Measurements from ENCODE around the gene PDZRN3. TPM values are rescaled to one million over a fixed set of nuclear protein-coding genes. Genes with fewer than 3 reads are reported as not detected.

PDZRN3 gene
- polyA plus RNA-seq, 3 donors: 38.0 to 46.5 (median 41.4) TPM

DNA sequence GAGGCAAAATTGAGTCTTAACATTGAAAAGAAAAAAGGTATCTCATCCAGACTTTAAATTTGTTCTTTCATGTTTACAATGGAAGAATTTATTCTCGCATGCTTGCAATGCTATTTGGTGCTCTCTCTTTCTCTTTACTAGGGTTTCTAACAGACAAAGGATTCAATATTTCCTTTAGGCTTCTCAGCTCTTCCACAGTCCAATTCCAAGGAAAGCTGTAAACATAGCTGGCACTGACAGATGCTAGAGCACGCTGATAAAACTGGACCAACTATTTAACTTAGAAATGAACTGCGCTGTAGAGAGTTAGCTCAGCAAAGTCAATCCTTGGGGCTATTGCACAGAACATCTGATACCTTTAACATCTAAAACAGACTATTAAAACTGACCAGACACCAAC lies 81.3 kb downstream of the PDZRN3 start:
- no peak for DNase-seq (ENCODE audit: extremely low read depth in 1 of 11, low read depth in 9 of 11, low spot score in 4 of 11)

DNA sequence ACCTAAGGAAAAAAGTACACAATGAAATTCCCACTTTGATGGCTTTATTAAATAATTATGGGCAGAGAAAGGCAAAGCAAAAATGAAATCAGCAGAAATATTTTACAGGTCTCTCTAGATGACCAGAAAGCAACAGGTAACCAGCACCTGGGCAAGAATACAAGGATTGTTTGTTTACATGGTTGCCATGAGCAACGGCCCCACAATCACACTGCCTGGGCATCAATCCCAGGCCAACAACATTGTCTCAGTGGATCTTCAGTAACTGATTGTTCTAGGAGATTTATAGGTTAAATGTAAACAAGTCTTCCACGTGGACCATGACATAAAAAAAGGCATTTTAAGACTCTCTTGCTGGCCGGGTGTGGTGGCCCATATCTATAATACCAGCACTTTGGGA lies 82.6 kb downstream of the PDZRN3 start:
- DNase-seq (ENCODE audit: extremely low read depth in 1 of 11, low read depth in 9 of 11, low spot score in 4 of 11): no peak

DNA sequence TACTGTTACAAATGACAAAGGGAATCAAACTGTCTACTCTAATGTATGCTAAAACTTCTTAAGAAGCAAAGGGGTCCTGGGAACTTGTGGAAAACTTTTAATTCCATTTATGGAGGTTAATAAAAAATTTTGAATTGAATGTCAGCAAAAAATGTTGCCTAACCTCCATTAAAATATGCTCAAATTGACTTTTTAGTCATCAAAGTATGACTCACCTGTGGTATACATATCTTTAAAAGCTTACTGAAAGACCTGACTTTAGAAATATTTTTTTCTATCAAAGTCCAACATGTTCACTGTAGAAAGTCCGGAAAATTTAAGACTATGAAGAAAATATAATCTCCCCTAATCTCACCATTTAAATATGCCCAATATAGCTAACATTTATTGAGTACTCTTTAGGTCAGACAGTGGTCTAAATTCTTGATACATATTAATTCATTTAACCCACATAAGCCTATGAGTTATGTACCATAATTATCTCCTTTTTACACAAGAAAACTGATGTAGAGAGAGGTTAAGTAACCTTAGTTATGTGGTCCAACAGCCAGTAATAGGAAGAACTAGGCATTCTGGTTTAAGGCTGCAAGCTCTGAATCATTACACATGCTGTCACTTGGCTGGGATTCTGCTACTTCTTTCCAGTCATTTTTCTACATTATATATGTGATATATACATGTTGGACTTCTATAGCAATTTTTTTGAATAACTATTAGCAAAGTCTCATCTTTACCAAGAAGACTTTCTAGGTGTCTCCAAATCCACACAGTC lies 83.6 kb downstream of the PDZRN3 start:
- DNase-seq (ENCODE audit: extremely low read depth in 1 of 11, low read depth in 9 of 11, low spot score in 4 of 11): no peak

DNA sequence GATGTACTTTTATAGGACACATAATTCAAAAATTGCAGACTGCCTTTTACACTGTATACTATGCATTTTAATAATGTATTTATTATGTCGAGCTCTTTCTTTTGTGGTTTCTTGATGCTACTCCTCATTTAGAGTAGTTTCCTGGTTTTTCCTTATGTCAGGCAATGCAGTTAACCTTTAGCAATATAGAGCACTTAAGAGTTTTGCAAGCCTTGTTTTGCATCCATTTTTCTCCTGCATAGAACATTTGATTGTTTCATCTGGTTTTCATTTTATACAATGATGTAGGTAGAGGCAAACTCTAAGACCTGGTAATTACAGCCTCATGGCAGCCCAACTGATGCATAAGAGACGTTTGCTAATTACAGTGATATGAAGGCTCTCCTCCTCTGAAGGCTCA lies 86.3 kb downstream of the PDZRN3 start:
- DNase-seq (ENCODE audit: extremely low read depth in 1 of 11, low read depth in 9 of 11, low spot score in 4 of 11): no peak

DNA sequence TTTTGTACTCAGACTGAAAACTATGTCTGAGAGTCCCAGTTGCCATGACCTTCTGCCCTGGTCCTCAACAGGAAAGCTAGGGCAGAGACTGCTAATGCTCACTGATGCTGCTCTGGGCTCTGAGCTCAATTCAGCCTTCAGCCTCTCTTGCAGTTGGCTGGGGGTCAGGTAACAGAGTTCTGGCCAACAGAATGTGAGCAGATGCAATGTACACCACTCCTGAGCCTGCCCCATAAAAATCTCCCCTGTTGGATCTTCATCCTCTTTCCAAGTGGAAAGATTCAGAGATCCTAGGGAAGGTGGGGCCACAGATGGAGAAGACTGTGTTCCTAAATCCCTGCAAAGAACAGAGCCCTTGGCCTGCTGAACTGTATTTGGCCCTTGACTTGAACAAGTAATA lies 87.8 kb downstream of the PDZRN3 start:
- no peak for DNase-seq (ENCODE audit: extremely low read depth in 1 of 11, low read depth in 9 of 11, low spot score in 4 of 11)

DNA sequence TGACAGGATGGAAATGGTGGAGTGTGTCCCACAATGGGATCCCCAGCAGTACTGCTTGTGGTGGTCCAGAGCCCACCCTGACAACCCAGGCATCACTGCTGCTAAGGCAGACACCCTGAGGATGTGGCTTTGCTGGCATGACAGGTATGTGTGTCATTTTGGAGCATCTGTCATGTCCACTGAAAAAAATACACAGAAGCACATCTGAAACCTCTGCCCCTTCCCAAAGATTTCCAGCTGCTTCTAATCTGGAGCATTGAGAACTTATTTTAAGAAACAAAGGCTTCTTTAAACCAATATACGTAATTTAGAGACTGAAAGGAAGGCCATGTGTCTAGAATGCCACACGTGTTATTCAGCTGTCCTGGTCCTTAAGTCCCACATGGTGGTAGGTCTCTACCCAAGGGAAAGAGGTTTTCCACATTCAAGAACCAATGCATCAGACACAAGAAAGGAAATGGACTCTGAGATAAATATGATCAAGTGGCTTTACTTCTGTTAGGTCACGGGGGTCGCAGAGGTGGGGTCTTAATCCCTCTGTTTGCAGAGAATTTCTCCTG lies 88.3 kb downstream of the PDZRN3 start:
- DNase-seq (ENCODE audit: extremely low read depth in 1 of 11, low read depth in 9 of 11, low spot score in 4 of 11): no peak

DNA sequence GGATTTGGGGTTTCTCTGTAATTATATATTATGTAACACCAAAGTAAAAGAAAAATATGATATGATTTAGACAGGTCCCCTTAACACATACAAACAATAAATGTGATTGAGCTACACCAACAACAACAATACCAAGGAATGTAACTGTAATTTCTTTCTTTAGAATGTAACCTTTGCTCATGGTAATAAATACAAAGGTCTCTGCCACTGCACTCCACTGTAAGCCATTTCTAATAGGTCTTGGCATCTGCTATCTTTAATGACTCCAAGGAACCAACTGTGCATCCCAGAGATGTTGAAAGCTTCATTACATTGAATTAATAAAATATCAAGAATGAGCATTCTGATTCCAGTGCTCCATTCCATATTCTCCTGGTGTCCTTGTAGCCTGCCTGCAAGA lies 88.8 kb downstream of the PDZRN3 start:
- DNase-seq (ENCODE audit: extremely low read depth in 1 of 11, low read depth in 9 of 11, low spot score in 4 of 11): no peak

DNA sequence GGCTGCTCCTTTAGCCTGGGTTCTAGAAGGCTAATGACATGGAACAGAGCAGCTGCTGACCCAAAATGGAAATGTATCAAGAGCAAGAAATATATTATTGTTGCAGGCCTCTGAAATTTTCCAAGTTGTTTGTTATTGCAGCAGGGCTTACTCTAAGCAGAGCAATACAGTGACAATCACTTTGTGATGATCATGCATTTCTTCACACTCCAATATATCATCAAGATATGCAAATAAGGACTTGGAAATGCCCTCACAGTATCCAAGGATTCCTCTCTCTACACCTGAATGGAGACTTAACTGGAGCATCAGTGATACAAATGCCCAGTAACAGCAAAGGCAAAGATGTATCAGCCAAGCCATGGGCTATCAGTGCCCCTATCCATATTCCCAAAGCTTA lies 89.6 kb downstream of the PDZRN3 start:
- DNase-seq (ENCODE audit: extremely low read depth in 1 of 11, low read depth in 9 of 11, low spot score in 4 of 11): no peak

DNA sequence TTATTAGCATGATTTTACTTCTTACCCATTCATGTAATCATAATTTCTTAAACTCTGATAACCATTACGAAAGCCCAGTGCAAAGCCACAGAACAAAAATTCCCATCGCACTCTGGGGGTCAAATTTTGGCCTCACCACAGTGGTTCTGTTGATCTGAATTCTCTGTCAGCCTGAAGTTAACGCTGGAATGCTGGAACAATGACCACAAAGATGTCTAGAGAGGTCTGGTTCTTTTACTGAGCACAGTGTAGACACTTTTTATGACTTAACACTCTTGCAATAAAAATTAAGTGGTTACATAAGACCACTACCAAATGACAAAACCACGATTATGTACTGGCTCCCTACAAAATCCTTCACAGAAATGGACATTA lies 94.7 kb downstream of the PDZRN3 start:
- DNase-seq (ENCODE audit: extremely low read depth in 1 of 11, low read depth in 9 of 11, low spot score in 4 of 11): no peak

DNA sequence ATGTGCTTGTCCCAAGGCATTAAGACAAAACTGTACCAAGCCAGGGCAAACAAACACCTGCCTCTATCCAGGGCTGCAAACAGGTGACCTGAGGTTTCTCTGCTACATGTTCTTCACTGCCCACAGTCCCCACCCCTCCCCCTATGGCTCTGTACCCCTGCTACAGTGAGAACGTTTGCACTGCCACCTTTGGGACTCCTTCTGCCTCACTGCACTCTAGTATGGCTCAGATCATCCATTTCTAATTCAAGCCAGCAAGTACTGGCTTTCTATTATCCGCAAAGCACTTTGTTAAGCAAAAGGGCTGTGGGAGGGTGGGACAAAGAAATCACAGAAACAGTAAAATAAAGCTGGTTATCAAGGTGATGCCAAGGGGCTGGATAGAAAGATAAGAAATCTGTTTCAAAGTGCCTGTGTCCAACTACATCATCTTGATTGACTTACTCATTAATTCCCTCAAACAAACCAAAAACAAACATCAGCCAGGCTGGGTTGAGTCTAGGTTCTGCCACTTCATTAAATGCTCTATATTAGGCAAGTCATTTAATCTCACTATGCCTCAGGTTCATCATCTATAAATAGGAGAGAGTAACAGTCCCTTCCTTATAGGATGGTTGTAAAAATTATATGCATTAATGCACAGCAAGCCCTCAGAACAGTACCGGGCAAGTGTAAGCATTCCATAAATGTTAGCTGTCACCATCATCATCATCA lies 95.3 kb downstream of the PDZRN3 start:
- no peak for DNase-seq (ENCODE audit: extremely low read depth in 1 of 11, low read depth in 9 of 11, low spot score in 4 of 11)

DNA sequence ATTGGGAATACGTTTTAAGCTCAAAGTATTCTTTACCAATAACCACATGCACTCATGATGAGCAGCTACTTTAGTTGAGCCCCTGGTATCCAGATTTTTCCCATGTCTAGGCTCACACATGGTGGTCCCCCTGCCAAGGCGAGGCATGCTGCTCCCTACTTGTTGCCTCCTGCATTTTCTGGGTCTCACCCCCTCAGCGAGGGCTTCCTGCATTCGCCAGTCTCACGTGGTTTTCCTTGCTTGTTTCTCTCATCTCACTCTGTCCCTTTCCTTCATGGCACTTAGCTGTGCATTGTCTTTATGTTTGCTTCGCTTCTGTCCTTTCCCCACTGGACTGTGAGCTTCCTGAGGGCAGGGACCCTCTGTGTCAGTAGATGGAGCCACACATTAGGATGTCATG lies 99.2 kb downstream of the PDZRN3 start:
- DNase-seq (ENCODE audit: extremely low read depth in 1 of 11, low read depth in 9 of 11, low spot score in 4 of 11): no peak

DNA sequence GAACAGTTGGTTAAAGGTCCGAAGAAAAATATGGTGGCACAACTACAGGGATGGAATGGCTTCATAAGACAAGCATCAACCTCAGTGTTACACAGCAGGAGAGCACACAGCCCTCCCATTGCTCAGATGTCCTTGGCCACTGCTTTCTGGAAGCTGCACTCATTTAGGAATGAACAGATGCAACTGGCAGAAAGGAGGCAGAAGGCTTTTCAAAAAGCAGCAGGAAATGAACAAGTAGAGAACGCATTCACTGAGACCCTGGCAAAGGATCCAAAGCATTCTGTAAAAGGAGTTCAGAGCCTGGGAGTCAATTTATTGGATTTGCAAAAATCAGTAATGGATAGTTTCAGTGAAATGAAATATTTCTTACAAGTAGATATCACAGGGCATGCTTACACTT lies 101.1 kb downstream of the PDZRN3 start:
- DNase-seq (ENCODE audit: extremely low read depth in 1 of 11, low read depth in 9 of 11, low spot score in 4 of 11): no peak

DNA sequence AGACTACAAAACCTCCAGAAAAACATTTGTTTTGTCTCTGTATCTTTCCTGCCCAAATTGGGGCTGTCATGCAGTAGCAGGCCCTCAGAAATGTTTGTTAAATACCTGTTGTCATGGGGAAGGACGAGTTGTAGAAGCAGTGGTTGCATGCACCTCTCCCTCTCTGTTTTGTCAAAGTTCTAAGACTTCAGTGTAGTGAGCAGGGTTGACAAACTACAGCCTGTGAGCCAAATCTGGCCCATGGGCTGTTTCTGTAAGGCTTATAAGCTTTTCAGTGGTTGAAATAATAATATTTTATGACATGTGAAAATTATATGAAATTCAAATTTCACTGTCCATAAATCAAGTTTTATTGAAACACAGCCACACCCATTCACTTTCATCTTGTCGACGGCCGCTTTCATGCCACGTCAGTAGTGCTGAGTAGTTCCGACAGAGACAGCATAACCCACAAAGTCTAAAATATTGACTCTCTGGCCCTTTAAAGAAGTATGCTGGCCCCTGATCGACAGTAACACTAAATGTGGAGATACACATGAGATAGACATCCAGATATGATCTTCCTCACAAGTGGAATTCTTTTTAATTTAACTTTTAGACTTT lies 102.9 kb downstream of the PDZRN3 start:
- DNase-seq (ENCODE audit: extremely low read depth in 1 of 11, low read depth in 9 of 11, low spot score in 4 of 11): no peak

DNA sequence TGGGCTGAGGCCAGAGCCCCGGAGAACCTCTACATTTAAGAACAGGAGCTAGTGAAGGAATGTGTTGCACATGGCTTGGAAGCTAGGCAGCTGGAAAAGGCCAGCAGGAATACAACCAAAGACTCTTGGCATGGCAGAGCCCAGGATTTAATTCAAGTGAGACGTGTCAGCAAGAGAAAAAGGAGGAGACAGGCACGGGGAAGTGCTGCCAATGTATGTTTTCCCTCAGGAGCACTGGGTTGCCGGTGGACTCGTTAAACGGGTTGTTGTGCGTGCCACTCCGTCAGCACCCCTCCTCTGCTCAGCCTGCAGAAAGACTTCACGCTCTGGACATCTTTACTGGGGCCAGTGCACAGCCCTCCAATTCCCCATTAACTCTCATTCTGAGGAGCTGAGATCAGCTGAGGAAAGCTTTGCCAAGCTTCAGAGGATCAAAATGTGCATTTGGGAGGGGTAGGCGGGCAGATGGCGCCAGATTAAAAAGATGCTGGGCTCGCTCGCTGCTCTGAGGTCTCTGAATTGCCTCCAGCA lies 103.7 kb downstream of the PDZRN3 start:
- DNase-seq (ENCODE audit: extremely low read depth in 1 of 11, low read depth in 9 of 11, low spot score in 4 of 11): no peak

DNA sequence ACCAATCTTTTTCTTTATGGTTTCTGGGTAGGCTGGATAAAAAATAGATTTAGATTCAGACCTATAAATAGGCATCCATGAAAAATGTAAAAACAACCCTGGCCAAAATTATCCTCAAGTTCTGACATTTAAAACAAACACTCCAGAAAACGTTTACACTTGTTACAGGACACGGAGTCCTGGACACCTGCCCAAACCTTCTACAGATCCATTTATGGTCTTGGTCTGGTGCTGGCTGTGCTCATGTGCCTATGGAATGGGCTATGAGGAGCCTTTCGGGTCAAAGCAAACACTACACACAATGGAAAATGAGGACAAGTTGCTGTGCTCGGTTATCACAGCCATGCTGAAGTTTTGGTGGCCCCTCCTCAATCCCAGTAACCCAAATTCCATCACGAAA lies 108.1 kb downstream of the PDZRN3 start:
- DNase-seq (ENCODE audit: extremely low read depth in 1 of 11, low read depth in 9 of 11, low spot score in 4 of 11): no peak

DNA sequence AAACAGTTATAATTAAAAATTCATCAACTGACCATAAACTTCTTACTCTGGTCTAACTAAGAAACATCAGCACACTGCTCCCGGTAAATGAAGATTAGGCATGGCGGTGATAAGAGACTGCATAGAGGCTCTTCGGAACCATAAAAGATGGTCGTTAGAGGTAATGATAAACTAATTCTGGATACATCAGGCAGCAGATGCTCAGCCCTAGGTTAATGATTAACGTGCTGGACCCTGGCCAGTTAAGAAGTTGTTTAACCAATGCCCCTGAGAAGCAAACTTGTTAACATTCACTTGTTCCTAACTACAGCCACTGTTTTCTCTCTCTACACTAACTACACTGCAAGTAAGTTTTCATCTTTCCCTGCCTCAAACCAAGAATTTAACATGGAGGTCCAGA lies 111.5 kb downstream of the PDZRN3 start:
- peak in 6 of 11 donors; percentile 46 to 85 (median 62) for DNase-seq (ENCODE audit: extremely low read depth in 1 of 11, low read depth in 9 of 11, low spot score in 4 of 11)

DNA sequence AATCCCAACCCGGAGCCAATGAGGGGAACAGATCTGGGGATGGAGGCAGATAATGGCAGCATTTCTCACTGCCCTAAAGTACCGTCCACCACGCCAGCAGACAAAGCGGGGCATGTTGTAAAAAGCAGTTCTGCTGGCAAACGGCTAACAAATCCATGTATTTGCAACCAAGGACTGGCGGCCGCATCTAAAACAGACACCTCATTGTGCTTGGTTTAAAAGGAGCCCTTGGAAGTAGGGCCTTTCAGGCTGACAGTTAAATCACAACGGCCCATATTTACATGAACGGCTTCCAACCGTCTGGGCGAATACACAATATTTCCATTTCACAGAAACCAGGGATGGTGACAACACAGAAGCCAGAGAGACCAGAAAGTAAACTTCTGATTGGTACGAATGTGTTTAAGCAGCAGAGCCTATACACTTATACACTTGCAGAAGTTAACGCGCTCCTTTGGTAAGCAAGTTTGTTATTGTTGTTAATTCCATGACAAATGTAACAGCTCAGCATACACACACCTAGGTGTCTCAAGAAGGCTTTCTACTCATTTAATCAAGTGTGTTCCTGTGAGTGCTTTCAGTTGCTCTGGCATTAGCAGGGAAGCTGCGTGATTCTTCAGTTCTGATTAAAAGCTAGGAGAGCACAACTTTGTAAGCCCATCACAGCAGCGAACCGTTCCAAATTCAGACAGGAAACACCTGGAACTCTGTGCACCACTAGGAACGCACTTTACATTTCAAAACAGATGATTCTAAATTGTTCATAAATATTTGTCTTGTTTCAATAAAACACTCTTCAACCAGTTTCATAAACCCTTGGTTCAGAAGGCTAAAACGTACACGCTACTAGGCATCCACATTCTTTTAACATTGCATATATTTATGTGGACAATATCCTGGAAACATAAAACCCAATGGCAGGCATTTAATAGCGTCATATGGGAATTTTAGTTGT lies 112.9 kb downstream of the PDZRN3 start:
- DNase-seq (ENCODE audit: extremely low read depth in 1 of 11, low read depth in 9 of 11, low spot score in 4 of 11): peak in 4 of 11 donors; percentile 39 to 46 (median 43)

DNA sequence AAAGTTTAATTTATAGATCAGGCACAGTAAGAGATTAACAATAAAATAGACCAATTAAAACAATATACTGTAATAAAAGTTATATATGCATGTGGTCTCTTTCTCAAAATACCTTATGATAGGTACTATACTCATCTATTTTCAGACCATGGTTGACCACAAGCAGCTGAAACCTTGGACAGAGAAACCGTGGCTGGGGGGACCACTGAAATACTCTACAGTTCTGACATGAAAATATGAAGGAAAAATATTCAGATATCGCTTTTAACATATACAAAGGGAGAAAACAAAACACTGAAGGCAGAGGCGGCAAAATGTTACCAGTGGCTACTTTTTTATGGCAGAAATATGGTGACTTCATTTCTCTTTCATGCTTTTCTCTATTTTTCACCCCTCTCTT lies 114.0 kb downstream of the PDZRN3 start:
- DNase-seq (ENCODE audit: extremely low read depth in 1 of 11, low read depth in 9 of 11, low spot score in 4 of 11): no peak

DNA sequence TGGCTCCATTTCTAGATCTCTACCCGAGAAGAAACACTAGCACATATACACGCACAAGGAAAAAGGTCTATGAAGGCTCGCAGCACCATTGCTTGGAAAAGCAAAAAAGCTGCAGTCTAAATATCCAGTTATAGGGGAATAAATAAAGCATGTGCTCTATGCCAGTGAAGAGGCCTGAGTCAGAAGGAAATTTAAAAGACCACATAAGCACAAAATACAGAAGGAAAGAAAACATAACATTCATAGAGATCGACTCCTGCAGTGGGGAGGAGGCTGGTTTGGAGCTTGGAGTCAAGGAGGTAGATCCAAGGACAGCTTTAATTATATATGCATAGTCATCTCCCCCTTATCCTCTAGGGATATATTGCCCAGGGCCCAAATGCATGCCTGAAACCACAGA lies 114.4 kb downstream of the PDZRN3 start:
- DNase-seq (ENCODE audit: extremely low read depth in 1 of 11, low read depth in 9 of 11, low spot score in 4 of 11): no peak
